Astrocyte (in vitro differentiated cells and primary cell): ENCODE measurements around the gene CD28. TPM values are rescaled to one million over a fixed set of nuclear protein-coding genes. Genes with fewer than 3 reads are reported as not detected.

Source experiments
- DNase-seq: peaks from one replicate; pipeline ENCODE4 v3.0.0-alpha.2; 2010; ENCODE audit warnings: low read depth
- FAIRE-seq: peaks from 2 replicates; lab custom pipeline; 2011; peaks lifted over from hg19 to GRCh38; lab: Jason Lieb, UNC
- H2AFZ ChIP-seq: 2 replicates; pipeline ENCODE4 v1.6.0; 2012; ENCODE audit warnings: low read depth, low read length, inconsistent platforms
- H3K27ac ChIP-seq: 2 replicates; pipeline ENCODE4 v1.5.1; 2011; ENCODE audit warnings: low read depth, low read length, inconsistent platforms
- H3K27me3 ChIP-seq: 2 replicates; pipeline ENCODE4 v1.6.0; 2011; ENCODE audit warnings: low read length, inconsistent platforms; ENCODE audit not compliant: insufficient read depth
- H3K36me3 ChIP-seq: 2 replicates; pipeline ENCODE4 v1.5.1; 2011; ENCODE audit warnings: low read length, inconsistent platforms; ENCODE audit not compliant: insufficient read depth
- H3K4me1 ChIP-seq: 2 replicates; pipeline ENCODE4 v1.5.1; 2011; ENCODE audit warnings: low read length, inconsistent platforms; ENCODE audit not compliant: insufficient read depth
- H3K4me2 ChIP-seq: 2 replicates; pipeline ENCODE4 v1.6.0; 2012; ENCODE audit warnings: low read length, inconsistent platforms
- H3K4me3 ChIP-seq: 2 replicates; pipeline ENCODE4 v1.5.1; 2011; ENCODE audit warnings: low read depth, mild to moderate bottlenecking, low read length, inconsistent platforms; ENCODE audit not compliant: insufficient read depth
- H3K79me2 ChIP-seq: 2 replicates; pipeline ENCODE4 v1.6.0; 2012; ENCODE audit warnings: mild to moderate bottlenecking, low read length, inconsistent platforms; ENCODE audit not compliant: insufficient read depth
- H3K9ac ChIP-seq: 2 replicates; pipeline ENCODE4 v1.6.0; 2012; ENCODE audit warnings: mild to moderate bottlenecking, low read length, inconsistent platforms
- H3K9me3 ChIP-seq: 2 replicates; pipeline ENCODE4 v1.5.1; 2012; ENCODE audit warnings: low read depth, mild to moderate bottlenecking, low read length, inconsistent platforms; ENCODE audit not compliant: insufficient read depth
- H4K20me1 ChIP-seq: 2 replicates; pipeline ENCODE4 v1.6.0; 2012; ENCODE audit warnings: low read length, inconsistent platforms; ENCODE audit not compliant: insufficient read depth
- H3K27ac Mint-ChIP-seq: one replicate; pipeline ENCODE4 v1.8.0; 2021; ENCODE audit warnings: mild to moderate bottlenecking, mixed read lengths; ENCODE audit not compliant: unreplicated experiment
- H3K27me3 Mint-ChIP-seq: one replicate; pipeline ENCODE4 v1.8.0; 2021; ENCODE audit warnings: low read depth, mixed read lengths; ENCODE audit not compliant: unreplicated experiment
- H3K36me3 Mint-ChIP-seq: one replicate; pipeline ENCODE4 v1.8.0; 2021; ENCODE audit warnings: low read depth, mixed read lengths; ENCODE audit not compliant: unreplicated experiment
- H3K4me1 Mint-ChIP-seq: one replicate; pipeline ENCODE4 v1.8.0; 2021; ENCODE audit warnings: low read depth, mixed read lengths; ENCODE audit not compliant: unreplicated experiment
- H3K4me3 Mint-ChIP-seq: one replicate; pipeline ENCODE4 v1.8.0; 2021; ENCODE audit warnings: mild to moderate bottlenecking, moderate library complexity, mixed read lengths; ENCODE audit not compliant: unreplicated experiment
- H3K9me3 Mint-ChIP-seq: one replicate; pipeline ENCODE4 v1.8.0; 2021; ENCODE audit warnings: mild to moderate bottlenecking, mixed read lengths; ENCODE audit not compliant: unreplicated experiment
- EZH2 ChIP-seq: IDR thresholded peaks from 2 replicates; pipeline ENCODE4 v1.6.1; 2012; ENCODE audit warnings: mild to moderate bottlenecking, low read length, inconsistent platforms; ENCODE audit not compliant: insufficient read depth
- total RNA-seq: library from RNA; stranded (reverse); gene quantifications from 2 replicates; pipeline ENCODE4 v1.2.1, GENCODE V29; 2021
- TF ChIP-seq, protein P1 (sequence below): IDR thresholded peaks from 2 replicates; pipeline ENCODE4 v1.5.1; 2011; ENCODE audit warnings: low read depth, mild to moderate bottlenecking, inconsistent platforms, low read length, moderate library complexity; ENCODE audit not compliant: insufficient read depth

CD28 gene
- total RNA-seq, 1 donor from 2014 or later: not detected

DNA sequence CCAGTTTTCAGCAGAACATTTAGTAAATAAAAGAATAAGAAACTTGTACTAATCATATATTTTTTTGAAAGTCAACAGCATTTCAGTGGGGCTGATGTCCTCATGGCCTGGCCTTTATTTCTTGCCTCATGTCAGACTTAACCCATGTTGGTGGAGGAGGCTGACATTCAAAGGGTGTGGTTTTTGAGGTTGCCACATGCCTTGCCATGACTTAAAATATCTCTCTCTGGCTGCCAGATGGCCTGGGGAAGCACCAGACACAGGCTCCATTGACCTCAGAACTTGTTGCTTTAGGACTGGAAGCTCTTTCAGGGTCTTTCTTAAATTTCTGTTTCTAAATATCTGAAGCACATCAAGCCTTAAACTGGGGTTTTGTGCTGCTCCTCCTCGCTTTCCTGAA is 32.5 kb upstream of the CD28 start:
- H3K4me3 Mint-ChIP-seq: no peak overlapping the region
- FAIRE-seq (no peak), DNase-seq (peak; percentile 55)
- H3K9ac ChIP-seq: no peak overlapping the region
- H3K9me3 ChIP-seq: no peaks in the 10 kb centered on the region
- peaks cover 17% of the 10 kb centered on the region for H3K4me1 Mint-ChIP-seq
- no peak for TF ChIP-seq EZH2
- TF ChIP-seq, protein P1, sequence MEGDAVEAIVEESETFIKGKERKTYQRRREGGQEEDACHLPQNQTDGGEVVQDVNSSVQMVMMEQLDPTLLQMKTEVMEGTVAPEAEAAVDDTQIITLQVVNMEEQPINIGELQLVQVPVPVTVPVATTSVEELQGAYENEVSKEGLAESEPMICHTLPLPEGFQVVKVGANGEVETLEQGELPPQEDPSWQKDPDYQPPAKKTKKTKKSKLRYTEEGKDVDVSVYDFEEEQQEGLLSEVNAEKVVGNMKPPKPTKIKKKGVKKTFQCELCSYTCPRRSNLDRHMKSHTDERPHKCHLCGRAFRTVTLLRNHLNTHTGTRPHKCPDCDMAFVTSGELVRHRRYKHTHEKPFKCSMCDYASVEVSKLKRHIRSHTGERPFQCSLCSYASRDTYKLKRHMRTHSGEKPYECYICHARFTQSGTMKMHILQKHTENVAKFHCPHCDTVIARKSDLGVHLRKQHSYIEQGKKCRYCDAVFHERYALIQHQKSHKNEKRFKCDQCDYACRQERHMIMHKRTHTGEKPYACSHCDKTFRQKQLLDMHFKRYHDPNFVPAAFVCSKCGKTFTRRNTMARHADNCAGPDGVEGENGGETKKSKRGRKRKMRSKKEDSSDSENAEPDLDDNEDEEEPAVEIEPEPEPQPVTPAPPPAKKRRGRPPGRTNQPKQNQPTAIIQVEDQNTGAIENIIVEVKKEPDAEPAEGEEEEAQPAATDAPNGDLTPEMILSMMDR: no peak
- no peaks in the 10 kb centered on the region for H3K27me3 Mint-ChIP-seq
- no peaks in the 10 kb centered on the region for H3K79me2 ChIP-seq
- H3K9me3 Mint-ChIP-seq: peaks cover 4% of the 10 kb centered on the region
- H3K36me3 Mint-ChIP-seq: no peaks in the 10 kb centered on the region
- H3K27ac ChIP-seq: no peak overlapping the region
- no peaks in the 10 kb centered on the region for H4K20me1 ChIP-seq
- peaks cover 8% of the 10 kb centered on the region for H3K4me1 ChIP-seq
- H3K4me2 ChIP-seq: no peak overlapping the region
- H3K27ac Mint-ChIP-seq: peak overlapping the region; percentile 86
- H3K4me3 ChIP-seq: no peak overlapping the region
- no peaks in the 10 kb centered on the region for H3K36me3 ChIP-seq
- H2AFZ ChIP-seq: no peak overlapping the region
- no peaks in the 10 kb centered on the region for H3K27me3 ChIP-seq

DNA sequence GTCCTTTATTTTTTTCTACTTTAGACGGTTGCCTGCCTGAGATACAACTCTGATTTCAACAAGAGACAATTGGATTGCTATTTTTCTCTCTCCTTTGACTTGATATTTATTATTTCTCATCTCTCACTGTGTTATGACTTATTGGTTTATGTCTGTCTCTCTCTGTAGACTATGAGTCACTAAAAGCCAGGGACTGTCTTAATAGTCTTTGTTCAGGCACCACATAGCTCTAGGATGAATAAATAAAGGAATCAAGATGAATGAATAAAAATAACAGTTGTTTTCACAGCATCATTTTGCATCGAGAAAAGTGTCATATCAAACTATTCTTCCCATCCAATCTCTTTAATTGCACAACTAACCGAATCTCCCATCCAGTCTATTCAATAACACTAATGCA is 31.4 kb upstream of the CD28 start:
- TF ChIP-seq, protein P1: no peak
- TF ChIP-seq EZH2: no peak
- Mint-ChIP-seq H3K4me1 (peaks cover 14% of the 10 kb centered on the region), H3K27me3 (no peaks in the 10 kb centered on the region), H3K27ac (no peak overlapping the region), H3K9me3 (peaks cover 4% of the 10 kb centered on the region), H3K36me3 (no peaks in the 10 kb centered on the region), H3K4me3 (no peak overlapping the region)
- Histone ChIP-seq H3K4me3 (no peak overlapping the region), H3K27me3 (no peaks in the 10 kb centered on the region), H4K20me1 (no peaks in the 10 kb centered on the region), H3K9ac (no peak overlapping the region), H3K4me1 (peaks cover 8% of the 10 kb centered on the region), H3K27ac (peak overlapping the region; percentile 48), H3K9me3 (no peaks in the 10 kb centered on the region), H3K79me2 (no peaks in the 10 kb centered on the region), H3K4me2 (peak overlapping the region; percentile 14), H2AFZ (no peak overlapping the region), H3K36me3 (no peaks in the 10 kb centered on the region)
- peak; percentile 94 for FAIRE-seq
- DNase-seq: peak; percentile 77

DNA sequence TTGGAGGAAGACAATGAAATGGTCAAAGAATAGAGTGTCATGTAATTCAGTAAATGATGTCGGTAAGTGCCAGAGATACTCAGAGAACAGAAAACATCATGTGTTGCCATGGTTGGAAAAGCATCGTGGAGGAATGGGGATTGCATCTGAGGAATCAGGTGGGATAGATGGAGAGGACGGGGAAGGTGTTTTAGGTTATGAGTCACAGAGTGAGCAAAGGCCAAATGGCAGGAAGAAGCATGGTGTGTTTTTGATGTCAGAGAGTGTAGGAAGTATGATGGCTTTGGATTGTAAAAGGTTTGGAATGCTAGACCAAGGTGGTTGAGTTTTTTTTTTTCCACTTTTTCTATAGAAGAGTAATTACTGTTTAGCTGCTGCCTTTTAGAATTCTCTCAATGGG is 27.5 kb upstream of the CD28 start:
- H3K27ac ChIP-seq: no peak overlapping the region
- no peaks in the 10 kb centered on the region for H3K36me3 Mint-ChIP-seq
- FAIRE-seq (peak; percentile 49), DNase-seq (peak; percentile 74)
- H3K4me3 ChIP-seq: no peak overlapping the region
- H3K4me1 Mint-ChIP-seq: peaks cover 27% of the 10 kb centered on the region
- no peaks in the 10 kb centered on the region for H3K27me3 Mint-ChIP-seq
- peaks cover 28% of the 10 kb centered on the region for H3K4me1 ChIP-seq
- H3K9ac ChIP-seq: no peak overlapping the region
- no peak overlapping the region for H3K27ac Mint-ChIP-seq
- no peaks in the 10 kb centered on the region for H3K27me3 ChIP-seq
- H4K20me1 ChIP-seq: no peaks in the 10 kb centered on the region
- no peak overlapping the region for H3K4me2 ChIP-seq
- H3K9me3 ChIP-seq: no peaks in the 10 kb centered on the region
- no peak overlapping the region for H2AFZ ChIP-seq
- H3K9me3 Mint-ChIP-seq: no peaks in the 10 kb centered on the region
- no peak for TF ChIP-seq EZH2
- TF ChIP-seq, protein P1: no peak
- H3K79me2 ChIP-seq: no peaks in the 10 kb centered on the region
- H3K36me3 ChIP-seq: no peaks in the 10 kb centered on the region
- no peak overlapping the region for H3K4me3 Mint-ChIP-seq
